Nucleus accumbens (tissue), 56 donors: Measurements from ENCODE around the gene LIN7B.

Source experiments
- DNase-seq, 56 donors: peaks; one replicate each; lab custom pipeline; 2025; lab: John Stamatoyannopoulos, UW

Gene LIN7B, protein sequence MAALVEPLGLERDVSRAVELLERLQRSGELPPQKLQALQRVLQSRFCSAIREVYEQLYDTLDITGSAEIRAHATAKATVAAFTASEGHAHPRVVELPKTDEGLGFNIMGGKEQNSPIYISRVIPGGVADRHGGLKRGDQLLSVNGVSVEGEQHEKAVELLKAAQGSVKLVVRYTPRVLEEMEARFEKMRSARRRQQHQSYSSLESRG

DNA sequence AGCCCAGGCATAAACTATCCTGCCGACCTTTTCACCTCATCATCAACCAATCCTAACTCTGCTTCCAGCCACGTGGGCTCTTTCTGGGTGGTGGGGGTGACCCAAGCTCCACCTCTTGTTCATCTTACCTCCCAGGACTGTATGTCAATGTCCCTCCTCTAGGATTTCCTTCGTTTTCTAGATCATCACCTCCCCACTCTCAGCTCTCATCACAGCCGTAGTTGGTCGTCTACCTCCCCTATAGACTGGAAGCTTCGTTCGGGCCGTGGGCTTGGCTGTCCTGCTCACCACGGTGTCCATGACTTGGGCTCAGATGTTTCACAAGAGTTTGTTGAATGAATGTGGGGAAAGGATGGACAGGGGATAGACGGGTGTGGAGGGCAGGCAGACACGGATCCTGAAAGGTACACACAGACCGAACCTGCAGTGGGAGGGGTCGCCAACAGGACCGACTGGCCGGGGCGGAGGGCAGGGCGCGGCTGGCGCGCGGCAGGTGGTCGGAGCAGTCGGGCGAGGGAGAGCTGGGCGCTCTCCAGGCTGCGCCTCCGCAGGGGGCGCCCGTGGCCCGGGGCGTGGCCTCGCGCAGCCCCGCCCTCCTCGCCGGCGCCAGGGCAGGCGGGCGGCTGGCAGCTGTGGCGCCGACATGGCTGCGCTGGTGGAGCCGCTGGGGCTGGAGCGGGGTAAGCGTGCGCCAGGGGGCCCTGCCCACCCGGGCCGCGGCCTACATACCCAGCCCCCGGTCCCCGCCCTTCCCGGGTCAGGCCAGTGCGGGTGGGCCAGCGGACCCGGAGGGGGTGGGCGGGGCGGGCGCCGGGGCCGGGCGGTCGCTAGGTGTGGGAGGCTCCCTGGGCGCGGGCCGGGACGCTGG lies at the start of gene LIN7B:
LIN7B (plus strand) TSS at position 609 of the 868 bp plus-strand sequence; CDS start at position 644, 35 bp downstream.
- peak in 48 of 56 donors; percentile 18 to 78 (median 51) for DNase-seq

GRCh38 chr19:49064768-49065611 lies 49.2 kb upstream of the LIN7B start, which contains the start of gene NTF4:
Gene NTF4, minus strand, starts transcription at chr19:49064818. Its CDS starts 2,821 bp downstream, at chr19:49061997.
- peak in 1 of 56 donors; percentile 7 for DNase-seq

GRCh38 chr19:49065905-49066512 lies 48.2 kb upstream of the LIN7B start:
- no peak for DNase-seq

GRCh38 chr19:49067554-49067953 lies 46.6 kb upstream of the LIN7B start:
- no peak for DNase-seq

GRCh38 chr19:49069026-49069425 lies 45.1 kb upstream of the LIN7B start:
- no peak for DNase-seq

GRCh38 chr19:49070416-49070815 lies 43.8 kb upstream of the LIN7B start:
- DNase-seq, result no peak

- DNase-seq, result peak in 1 of 56 donors; percentile 6
These were observed 42.2 kb upstream of the LIN7B start for GRCh38 chr19:49071860-49072547.

GRCh38 chr19:49073514-49074378 lies 40.4 kb upstream of the LIN7B start:
- no peak for DNase-seq

- DNase-seq, result peak in 37 of 56 donors; percentile 1 to 73 (median 22)
These were observed 39.3 kb upstream of the LIN7B start for GRCh38 chr19:49074869-49075268.

GRCh38 chr19:49080392-49080791 lies 33.8 kb upstream of the LIN7B start:
- DNase-seq, result no peak

DNA sequence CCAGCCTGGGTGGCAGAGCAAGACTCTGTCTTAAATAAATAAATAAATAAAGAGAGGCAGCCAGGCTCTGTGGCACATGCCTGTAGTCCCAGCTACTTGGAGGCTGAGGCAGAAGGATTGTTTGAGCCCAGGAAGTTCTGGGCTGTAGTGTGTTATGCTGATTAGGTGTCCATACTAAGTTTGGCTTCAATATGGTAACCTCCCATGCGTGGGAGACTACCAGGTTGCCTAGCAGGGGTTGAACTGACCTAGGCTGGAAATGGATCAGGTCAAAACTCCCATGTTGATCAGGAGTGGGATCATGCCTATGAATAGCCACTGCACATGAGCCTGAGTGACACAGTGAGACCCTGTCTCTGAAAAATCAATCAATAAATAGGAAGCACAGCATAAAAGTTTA lies 32.9 kb upstream of the LIN7B start:
- DNase-seq, result no peak

DNA sequence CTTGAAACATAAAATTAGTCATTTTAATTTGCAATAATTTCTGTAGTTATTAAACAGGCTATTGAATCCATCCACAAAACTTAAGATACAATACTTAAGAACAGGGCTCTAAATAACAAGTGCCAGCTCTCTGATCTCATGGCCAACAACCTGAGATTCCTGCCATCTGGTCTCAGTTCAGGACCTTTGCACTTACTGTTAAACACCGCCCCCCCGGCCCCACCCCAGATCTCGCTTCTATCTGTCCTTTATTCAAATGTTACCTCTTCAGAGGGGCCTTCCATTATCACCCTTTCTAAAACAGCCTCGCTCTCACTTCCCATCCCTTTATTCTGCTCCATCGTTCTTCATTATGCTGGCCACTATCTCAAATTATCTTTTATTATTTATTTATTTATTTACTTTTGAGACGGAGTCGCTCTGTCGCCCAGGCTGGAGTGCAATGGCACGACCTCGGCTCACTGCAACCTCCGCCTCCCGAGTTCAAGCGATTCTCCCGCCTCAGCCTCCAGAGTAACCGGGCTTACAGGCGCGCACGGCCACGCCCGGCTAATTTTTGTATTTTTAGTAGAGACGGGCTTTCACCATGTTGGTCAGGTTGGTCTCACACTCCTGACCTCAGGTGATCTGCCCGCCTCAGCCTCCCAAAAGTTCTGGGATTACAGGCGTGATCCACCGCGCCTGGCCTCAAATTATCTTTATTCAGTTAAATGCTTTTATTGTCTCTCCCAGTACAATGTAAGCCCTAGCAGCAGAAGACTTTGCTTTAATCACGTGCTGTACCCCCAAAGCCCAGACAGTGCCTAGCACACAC lies 29.8 kb upstream of the LIN7B start:
- DNase-seq, result peak in 2 of 56 donors; percentile 26 to 41

- DNase-seq, result peak; percentile 67 to 100 (median 97)
These were observed 28.9 kb upstream of the LIN7B start, which contains the start of gene SNRNP70 for GRCh38 chr19:49085020-49085867. Gene SNRNP70, plus strand, starts transcription at chr19:49085451. Its CDS starts 964 bp downstream, at chr19:49086415.

- no peak for DNase-seq
These were observed 28.3 kb upstream of the LIN7B start for GRCh38 chr19:49085868-49086232.

DNA sequence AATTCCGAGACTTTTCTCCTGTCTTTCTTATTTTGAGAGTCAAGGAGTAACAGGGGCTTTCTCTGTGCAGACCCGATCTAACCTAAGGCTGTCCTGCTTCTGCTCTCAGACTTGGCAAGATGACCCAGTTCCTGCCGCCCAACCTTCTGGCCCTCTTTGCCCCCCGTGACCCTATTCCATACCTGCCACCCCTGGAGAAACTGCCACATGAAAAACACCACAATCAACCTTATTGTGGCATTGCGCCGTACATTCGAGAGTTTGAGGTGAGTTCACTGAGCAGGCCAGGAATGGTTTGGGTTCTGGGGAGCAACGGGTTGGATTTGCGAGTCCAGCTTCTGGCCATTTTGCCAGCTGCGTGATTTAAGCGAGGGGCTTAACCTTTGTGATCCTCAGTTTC lies 27.9 kb upstream of the LIN7B start:
- DNase-seq, result no peak

DNA sequence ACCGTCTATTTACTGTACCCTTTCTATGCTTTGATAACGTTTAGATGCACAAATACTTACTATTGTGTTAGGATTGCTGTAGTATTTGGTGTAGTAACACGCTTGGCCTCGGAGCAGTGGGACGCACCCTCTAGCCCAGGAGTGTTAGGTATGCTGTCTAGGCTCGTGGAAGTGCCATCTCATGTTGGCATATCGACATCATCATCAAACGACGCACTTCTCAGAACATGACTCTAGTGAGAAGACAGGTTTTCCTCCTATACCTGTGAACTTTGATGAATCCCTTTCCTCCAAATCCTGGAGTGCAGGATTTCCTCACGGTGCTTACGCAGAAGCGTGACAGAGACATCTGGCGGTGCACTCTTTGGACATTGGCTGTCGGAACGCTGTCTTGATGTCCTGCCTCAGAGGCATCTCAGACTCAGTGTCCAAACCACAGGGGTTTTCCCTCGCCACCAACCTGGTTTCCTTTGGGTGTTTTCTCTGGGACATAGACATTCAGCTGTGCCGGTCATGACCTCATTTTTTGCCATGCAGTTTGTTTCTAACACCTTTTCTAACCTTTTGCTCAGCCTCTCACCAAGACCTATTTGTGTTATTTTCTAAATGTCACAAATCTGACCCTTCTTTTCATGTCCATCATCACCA lies 22.7 kb upstream of the LIN7B start:
- DNase-seq, result no peak
